ENCODE results near the gene NDUFB5.

DNA sequence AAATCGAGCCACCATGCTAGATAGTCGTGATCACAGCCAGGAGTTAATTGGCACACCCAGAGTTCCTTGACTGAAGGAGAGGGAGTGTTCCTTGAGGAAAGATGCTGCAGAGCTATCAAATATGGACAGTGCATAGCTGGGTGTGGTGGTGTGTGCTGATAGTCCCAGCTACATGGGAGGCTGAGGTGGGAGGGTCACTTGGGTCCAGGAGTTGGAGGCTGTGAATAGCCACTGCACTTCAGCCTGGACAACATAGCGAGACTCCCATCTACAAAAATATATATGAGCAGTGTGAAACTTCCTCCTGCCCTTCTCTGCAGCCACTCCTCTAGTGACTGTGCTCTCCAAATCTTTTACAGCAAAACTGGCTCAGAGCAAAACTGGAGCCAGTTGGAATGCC is 38.3 kb downstream of the NDUFB5 start:
- TF ChIP-seq, protein P1, sequence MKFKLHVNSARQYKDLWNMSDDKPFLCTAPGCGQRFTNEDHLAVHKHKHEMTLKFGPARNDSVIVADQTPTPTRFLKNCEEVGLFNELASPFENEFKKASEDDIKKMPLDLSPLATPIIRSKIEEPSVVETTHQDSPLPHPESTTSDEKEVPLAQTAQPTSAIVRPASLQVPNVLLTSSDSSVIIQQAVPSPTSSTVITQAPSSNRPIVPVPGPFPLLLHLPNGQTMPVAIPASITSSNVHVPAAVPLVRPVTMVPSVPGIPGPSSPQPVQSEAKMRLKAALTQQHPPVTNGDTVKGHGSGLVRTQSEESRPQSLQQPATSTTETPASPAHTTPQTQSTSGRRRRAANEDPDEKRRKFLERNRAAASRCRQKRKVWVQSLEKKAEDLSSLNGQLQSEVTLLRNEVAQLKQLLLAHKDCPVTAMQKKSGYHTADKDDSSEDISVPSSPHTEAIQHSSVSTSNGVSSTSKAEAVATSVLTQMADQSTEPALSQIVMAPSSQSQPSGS (tag by site-specific recombination; IDR thresholded peaks at IDR 0.05; ENCODE audit: low read depth), result no peak
- TF ChIP-seq ZNF843 (tag by site-specific recombination; IDR thresholded peaks at IDR 0.05) (no peak), ZNF274 (IDR thresholded peaks at IDR 0.05; ENCODE audit: low read length) (no peak), ZNF274 (tag by site-specific recombination; IDR thresholded peaks at IDR 0.05; ENCODE audit: borderline replicate concordance) (no peak), ZNF501 (tag by site-specific recombination; IDR thresholded peaks at IDR 0.05) (no peak)
- TF ChIP-seq, protein P2, sequence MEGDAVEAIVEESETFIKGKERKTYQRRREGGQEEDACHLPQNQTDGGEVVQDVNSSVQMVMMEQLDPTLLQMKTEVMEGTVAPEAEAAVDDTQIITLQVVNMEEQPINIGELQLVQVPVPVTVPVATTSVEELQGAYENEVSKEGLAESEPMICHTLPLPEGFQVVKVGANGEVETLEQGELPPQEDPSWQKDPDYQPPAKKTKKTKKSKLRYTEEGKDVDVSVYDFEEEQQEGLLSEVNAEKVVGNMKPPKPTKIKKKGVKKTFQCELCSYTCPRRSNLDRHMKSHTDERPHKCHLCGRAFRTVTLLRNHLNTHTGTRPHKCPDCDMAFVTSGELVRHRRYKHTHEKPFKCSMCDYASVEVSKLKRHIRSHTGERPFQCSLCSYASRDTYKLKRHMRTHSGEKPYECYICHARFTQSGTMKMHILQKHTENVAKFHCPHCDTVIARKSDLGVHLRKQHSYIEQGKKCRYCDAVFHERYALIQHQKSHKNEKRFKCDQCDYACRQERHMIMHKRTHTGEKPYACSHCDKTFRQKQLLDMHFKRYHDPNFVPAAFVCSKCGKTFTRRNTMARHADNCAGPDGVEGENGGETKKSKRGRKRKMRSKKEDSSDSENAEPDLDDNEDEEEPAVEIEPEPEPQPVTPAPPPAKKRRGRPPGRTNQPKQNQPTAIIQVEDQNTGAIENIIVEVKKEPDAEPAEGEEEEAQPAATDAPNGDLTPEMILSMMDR (tag by site-specific recombination; IDR thresholded peaks at IDR 0.05), result no peak

All from HEK293 (cell line).